ENCODE data around the gene KCNJ15.

Gene KCNJ15

GRCh38 chr21:38284216-38284615, 27.4 kb downstream of the KCNJ15 start:
- DNase-seq (ENCODE audit: low read depth), result no peak
- no peak overlapping the region for H3K4me3 ChIP-seq (replicated peaks; ENCODE audit: low read depth, low read length)
- no peak for TF ChIP-seq CTCF (IDR thresholded peaks at IDR 0.05; ENCODE audit: low read length, missing control alignments)

GRCh38 chr21:38286739-38287471, 30.1 kb downstream of the KCNJ15 start:
- DNase-seq (ENCODE audit: low read depth), result no peak
- no peak for TF ChIP-seq CTCF (IDR thresholded peaks at IDR 0.05; ENCODE audit: low read length, missing control alignments)
- no peak overlapping the region for H3K4me3 ChIP-seq (replicated peaks; ENCODE audit: low read depth, low read length)

- DNase-seq (ENCODE audit: low read depth), result no peak
- no peak overlapping the region for H3K4me3 ChIP-seq (replicated peaks; ENCODE audit: low read depth, low read length)
- TF ChIP-seq CTCF (IDR thresholded peaks at IDR 0.05; ENCODE audit: low read length, missing control alignments), result no peak
Measured at GRCh38 chr21:38287476-38287875, 30.7 kb downstream of the KCNJ15 start.

GRCh38 chr21:38289705-38290485, 33.1 kb downstream of the KCNJ15 start:
- DNase-seq (ENCODE audit: low read depth), result peak; percentile 99
- no peak for TF ChIP-seq CTCF (IDR thresholded peaks at IDR 0.05; ENCODE audit: low read length, missing control alignments)
- H3K4me3 ChIP-seq (replicated peaks; ENCODE audit: low read depth, low read length), result no peak overlapping the region

GRCh38 chr21:38290809-38291208, 34.0 kb downstream of the KCNJ15 start:
- no peak for TF ChIP-seq CTCF (IDR thresholded peaks at IDR 0.05; ENCODE audit: low read length, missing control alignments)
- H3K4me3 ChIP-seq (replicated peaks; ENCODE audit: low read depth, low read length), result no peak overlapping the region
- DNase-seq (ENCODE audit: low read depth), result no peak

GRCh38 chr21:38291874-38292273, 35.1 kb downstream of the KCNJ15 start:
- TF ChIP-seq CTCF (IDR thresholded peaks at IDR 0.05; ENCODE audit: low read length, missing control alignments), result no peak
- no peak for DNase-seq (ENCODE audit: low read depth)

More at GRCh38 chr21:38291874-38292273, 35.1 kb downstream of the KCNJ15 start:
- H3K4me3 ChIP-seq (replicated peaks; ENCODE audit: low read depth, low read length), result no peak overlapping the region

Data from fibroblast of pulmonary artery (primary cell).